Fibroblast of peridontal ligament (primary cell): ENCODE data around the gene RUSF1.
"Not testable (repeated sequence)": the region's sequence is repeated elsewhere in the genome, so short reads cannot be mapped to it uniquely, and the experiment has no call there.

Experiments used
- DNase-seq: peaks from one replicate; pipeline ENCODE4 v3.0.0-alpha.2; 2010; ENCODE audit errors: extremely low read depth

RUSF1 gene

GRCh38 chr16:31517800-31518402, 9.7 kb upstream of the RUSF1 start:
- DNase-seq, result no peak

DNA sequence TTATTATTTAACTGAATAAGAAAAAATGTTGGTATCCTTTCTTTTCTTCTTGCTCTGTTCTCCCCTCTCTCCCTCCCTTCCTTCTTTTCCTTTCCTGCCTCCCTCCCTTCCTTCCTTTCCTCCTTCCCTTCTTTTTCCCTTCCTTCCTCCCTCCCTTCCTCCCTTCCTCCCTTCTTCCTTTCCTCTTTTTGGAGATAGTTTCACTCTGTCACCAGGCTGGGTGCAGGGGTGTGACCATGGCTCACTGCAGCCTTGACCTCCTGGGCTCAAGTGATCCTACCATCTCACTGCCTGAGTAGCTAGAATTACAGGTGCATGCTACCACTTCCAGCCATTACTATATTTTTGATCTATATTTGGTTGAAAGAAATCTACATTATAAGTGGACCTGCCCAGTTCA, 5.7 kb upstream of the RUSF1 start:
- no peak for DNase-seq

GRCh38 chr16:31513126-31513525, 4.9 kb upstream of the RUSF1 start:
- peak; percentile 92 for DNase-seq

GRCh38 chr16:31508706-31509195, 560 bp upstream of the RUSF1 start:
- peak; percentile 77 for DNase-seq

- no peak for DNase-seq
Observed at GRCh38 chr16:31507617-31507928, 618 bp downstream of the RUSF1 start.

GRCh38 chr16:31505483-31505882, 2.7 kb downstream of the RUSF1 start:
- no peak for DNase-seq

DNA sequence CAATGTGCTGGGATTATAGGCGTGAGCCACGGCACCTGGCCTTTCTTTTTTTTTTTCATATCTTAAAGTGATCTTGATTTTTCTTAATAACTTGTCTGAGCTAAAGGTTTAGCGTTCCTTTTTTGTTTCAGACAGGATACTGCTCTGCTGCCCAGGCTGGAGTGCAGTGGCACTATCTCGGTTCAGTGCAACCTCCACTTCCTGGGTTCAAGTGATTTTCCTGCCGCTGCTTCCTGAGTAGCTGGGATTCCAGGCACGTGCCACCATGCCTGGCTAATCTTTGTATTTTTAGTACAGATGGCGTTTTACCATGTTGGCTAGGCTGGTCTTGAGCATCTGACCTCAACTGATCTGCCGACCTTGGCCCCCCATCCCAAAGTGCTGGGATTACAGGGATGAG, 4.0 kb downstream of the RUSF1 start:
- DNase-seq, result no peak

GRCh38 chr16:31503555-31503954, 4.6 kb downstream of the RUSF1 start:
- DNase-seq, result not testable (repeated sequence)

DNA sequence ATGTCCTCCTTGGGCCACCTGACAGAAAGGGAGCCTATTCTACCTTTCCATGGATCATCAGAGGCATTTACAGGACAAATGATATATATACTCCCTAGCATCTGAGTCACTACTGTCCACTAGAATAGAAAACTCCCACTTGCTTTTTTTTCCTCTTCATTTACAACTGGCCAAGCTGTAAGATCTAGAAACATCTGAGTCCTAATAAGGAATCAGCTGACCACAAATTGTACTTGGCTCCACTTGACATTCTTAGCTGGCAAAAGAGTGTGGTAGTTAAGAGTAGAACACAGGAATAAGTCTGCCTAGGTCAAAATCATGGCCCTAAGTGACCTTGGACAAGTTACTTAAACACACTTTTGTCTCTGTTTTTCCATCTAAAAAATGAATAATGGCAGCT, 5.2 kb downstream of the RUSF1 start:
- peak; percentile 75 for DNase-seq

DNA sequence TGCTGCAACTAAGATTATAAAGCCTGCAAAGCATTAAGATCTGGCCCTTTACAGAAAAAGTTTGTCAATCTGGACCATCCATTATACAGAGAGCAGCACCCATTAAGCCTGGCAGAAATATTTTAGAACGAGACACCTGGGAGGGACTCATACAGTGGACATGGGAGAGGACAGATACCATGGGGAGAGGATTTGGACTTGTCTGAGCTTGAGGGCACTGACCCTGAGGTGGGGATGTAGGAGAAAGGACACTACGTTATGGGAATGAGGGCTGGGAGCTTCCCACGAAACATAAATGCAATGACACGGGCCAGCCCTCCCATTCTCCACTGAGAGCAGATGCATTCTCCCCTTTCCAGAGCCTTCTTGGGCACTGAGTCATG, 6.2 kb downstream of the RUSF1 start:
- DNase-seq, result no peak

DNA sequence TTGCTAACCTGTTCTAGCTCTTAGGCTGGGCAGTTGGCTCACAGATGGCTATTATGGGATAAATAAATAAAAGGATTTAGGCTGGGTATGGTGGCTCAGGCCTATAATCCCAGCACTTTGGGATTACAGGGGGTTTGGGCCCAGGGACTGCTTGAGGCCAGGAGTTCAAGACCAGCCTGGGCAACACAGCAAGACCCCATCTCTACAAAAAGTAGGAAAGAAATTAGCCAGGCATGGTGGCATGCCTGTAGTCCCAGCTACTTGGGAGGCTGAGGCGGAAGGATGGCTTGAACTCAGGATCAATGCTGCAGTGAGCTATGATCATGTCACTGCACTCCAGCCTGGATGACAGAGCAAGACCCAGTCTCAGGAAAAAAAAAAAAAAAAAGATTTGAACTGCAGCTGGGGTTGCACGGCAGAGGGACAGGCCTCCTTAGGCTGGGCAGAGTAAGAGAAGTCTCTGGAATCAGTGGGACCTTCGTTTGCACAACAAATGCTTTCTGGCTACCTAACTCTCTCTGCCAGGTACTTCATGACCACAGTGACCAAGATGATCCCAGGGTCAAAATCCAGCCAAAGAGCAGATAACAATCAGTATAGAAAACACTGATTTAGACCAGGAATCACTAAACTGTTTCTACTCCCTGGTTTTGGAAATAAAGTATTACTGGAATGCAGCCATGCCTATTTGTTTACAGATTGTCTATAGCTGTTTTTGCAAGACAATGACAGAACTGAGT, 6.8 kb downstream of the RUSF1 start:
- DNase-seq, result no peak

DNA sequence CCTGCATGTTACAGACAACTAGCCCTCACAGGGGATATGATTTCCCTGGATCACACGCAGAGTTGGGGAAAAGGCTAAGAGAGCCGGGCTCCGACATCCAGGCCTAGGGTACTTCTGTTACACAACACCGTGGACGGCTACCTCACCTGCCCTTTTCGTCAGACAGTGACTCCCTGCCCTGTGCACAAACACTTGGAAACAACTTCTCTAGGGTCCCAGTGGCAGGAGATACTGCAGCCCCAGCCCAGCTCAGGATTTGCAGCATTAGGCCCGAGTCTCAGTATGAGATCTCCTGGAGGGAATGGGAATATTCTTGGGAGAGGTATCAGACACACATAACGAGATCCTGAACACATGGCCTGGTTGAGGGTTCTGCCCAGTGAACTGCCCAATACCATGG, 8.3 kb downstream of the RUSF1 start:
- DNase-seq, result no peak

DNA sequence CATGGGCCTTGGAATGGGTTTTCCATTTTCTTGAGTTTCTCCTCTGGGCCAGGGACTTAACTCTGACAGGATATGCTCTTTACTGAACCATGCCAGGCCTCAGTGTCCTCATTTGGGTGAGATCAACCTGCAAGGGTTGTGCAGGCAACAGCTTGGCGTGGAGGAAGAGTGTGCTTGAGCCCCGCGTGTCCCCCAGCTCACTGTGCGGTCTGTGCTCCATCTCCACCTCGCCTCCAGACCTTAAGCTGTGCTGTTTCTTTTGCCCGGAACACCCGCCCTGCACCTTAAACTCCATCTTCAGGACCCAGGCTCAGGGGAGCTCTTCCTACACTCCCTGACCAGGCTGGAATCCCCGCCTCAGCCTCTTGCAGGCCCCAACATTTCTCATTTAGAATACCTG, 9.7 kb downstream of the RUSF1 start:
- no peak for DNase-seq

- DNase-seq, result no peak
Observed at GRCh38 chr16:31496670-31497069, 11.5 kb downstream of the RUSF1 start.

DNA sequence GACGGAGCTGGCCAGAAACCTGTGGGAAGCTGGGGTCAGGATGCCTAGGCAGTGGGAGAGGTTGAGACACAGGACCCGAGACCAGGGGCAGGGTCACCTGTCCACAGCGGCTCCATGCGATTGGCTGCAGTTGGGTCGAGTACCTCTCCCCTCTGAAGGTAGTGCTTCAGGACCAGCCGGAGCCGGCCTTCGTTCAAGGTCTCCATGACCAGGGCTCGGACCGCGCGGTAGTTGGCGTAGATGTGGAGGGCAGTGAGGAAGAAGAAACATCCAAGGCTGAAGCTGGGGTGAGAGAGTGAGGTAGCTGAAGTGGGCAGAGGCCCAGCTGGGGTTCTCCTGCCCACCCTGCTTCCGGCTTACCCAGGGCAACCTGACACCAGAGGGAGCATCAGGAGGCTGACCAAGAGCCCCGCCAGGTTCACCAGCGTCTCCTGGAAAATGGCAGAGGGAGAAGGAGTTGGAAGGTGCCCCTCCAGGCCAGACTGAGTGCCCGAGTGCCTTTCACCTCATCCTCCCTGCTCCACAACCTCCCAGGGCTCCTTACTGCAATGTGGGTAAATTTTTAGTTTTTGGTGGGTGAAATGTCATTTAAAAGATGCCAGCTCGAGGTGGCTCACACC, 14.6 kb downstream of the RUSF1 start:
- DNase-seq, result no peak

DNA sequence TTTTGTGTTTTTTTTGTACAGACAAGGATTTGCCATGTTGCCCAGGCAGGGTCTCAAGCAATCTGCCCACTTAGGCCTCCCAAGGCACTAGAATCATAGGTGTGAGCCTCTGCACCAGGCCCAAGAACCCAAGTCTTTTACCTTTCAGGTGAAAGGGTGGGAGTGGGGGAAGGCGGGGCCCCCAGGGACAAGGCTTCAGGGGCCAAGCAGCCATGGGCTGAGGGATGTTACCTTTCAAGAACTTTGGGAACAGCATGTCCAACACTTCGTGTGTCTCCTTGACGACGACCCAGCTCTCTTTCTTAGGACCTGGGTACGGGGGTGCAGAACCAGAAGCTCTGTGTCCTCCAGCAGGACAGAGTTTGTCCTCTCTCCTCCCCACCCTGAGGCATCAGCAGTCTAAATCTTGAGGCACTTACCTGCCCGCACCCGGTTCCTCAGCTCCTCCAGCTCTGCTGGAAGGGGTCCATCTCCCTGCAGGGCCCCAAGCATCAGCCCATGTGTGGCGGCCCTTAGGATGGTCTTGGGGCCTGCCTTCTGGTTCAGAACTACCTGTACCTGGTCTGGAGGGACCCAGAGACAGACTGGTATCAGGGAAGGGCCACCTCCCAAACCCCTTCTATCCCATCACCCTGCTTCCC, 16.3 kb downstream of the RUSF1 start:
- DNase-seq, result no peak

- DNase-seq, result no peak
Observed at GRCh38 chr16:31489616-31490584, 18.3 kb downstream of the RUSF1 start.

DNA sequence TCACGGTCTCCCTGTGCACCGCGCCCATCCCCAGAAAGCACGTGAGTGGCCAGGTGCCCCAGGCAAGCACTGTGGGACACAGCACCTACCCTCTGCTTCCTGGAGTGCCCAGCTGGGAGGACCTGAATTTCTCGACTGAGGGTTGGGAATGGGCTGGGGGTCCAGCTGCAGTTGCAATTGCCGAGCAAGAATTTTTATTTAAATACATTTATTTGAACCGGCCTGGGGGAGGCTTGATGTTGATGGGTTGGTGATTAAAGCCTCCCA, 19.0 kb downstream of the RUSF1 start:
- DNase-seq, result no peak

GRCh38 chr16:31488468-31489297, 19.5 kb downstream of the RUSF1 start:
- no peak for DNase-seq

DNA sequence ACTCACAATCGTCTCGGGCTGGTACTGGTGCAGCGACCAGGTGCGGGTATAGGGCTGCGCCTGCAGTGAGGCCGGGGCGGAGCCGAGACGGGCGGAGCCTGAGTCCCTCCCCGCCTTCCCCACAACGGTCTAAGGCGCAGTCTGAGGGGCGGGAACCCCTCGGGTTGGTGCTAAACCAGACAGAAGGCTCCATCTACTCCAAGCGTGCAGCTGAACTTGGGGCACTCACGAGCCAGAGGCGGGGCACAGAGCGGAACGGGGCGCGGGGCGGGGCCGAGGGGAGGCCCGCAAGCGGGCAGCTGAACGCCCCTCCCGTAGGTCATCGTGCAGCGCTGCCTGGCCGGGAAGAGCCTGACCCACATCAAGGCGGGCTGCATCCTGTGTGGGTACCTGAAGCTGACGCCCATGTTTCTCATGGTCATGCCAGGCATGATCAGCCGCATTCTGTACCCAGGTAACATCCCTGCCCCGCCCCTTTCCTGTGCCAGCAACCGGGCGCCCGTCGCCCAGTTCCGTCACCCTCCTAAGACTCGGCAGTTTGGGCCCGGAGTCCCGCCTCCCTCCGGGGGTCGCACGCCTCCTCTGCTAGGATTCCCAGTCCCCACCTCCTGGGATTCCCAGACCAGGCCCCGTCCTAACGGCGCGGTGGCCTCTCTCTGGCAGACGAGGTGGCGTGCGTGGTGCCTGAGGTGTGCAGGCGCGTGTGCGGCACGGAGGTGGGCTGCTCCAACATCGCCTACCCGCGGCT, 20.3 kb downstream of the RUSF1 start:
- peak; percentile 21 for DNase-seq
